GM06990 (cell line): ENCODE data around the gene PPEF2.

Experiments used
- DNase-seq: peaks from one replicate; pipeline ENCODE4 v3.0.0-alpha.2; 2011; ENCODE audit not compliant: insufficient read length; ENCODE audit errors: extremely low read depth
- H3K27me3 ChIP-seq: replicated peaks from 2 replicates; pipeline ENCODE4 v1.6.0; 2011; ENCODE audit warnings: low read length; ENCODE audit not compliant: control insufficient read depth, insufficient read depth
- H3K36me3 ChIP-seq: 2 replicates; pipeline ENCODE4 v1.5.1; 2011; ENCODE audit warnings: low read length; ENCODE audit not compliant: control insufficient read depth, insufficient read depth
- H3K4me3 ChIP-seq: replicated peaks from 2 replicates; pipeline ENCODE4 v1.5.1; 2011; ENCODE audit warnings: low read depth, mild to moderate bottlenecking, control low read depth, low read length
- TF ChIP-seq, protein P1 (sequence below): IDR thresholded peaks from 2 replicates; pipeline ENCODE4 v1.5.1; 2011; ENCODE audit warnings: low read length, control low read depth, mild to moderate bottlenecking, inconsistent platforms; ENCODE audit not compliant: insufficient read depth, poor library complexity, severe bottlenecking

The PPEF2 gene

DNA sequence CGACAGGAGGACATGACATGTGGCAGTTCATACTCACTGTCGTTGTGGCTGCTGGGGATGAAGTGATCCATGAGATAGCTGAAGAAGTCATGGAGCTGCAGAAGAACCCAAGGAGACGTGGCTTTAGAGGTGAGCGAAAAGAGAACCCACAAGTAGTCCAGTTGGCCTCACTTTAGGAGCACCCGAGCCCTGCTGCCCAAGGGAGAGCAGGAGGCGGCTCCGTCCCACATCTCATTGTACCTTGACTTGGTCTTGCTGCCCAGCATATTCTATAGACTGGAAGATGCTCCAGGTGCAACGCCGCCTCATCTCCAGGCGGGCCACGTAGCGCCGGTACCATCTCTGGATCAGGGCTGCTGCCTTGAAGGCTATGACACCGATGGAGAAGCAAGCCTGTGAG is 10.6 kb downstream of the PPEF2 start:
- no peaks in the 10 kb centered on the region for H3K36me3 ChIP-seq

DNA sequence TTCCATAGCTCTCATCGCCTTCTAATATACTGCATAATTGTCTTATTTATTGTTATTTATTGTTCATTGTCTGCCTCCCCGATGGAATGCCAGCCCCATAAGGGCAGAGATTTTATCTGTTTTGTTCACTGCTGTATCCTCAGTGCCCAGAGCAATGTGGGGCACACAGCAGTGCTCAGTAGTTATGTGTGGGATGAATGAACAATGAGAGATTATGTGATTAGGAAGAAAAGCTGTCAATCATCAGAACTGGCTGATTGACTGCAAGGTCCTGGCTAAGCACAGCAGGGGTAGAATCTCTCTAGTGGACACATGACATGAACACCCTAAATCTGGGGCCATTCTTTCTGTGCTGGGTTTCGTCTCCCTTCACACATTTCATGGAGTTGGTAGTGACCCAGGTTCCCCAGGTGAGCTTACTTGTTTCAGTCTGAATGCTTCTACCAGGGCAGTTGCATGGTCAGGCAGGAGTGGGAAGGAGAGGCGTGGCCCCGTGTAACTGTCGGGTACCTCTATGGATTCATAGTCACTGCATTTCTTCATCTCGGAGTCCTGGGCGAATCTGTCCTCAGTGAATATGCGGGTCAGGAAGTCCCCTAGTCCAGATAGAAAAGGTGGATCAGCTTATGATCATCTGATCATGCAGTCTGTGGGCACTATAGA is 12.6 kb downstream of the PPEF2 start:
- no peak overlapping the region for H3K4me3 ChIP-seq
- no peak for DNase-seq
- no peaks in the 10 kb centered on the region for H3K36me3 ChIP-seq
- no peaks in the 10 kb centered on the region; the same call in 1 of the 2 replicates for H3K27me3 ChIP-seq
- TF ChIP-seq, protein P1, sequence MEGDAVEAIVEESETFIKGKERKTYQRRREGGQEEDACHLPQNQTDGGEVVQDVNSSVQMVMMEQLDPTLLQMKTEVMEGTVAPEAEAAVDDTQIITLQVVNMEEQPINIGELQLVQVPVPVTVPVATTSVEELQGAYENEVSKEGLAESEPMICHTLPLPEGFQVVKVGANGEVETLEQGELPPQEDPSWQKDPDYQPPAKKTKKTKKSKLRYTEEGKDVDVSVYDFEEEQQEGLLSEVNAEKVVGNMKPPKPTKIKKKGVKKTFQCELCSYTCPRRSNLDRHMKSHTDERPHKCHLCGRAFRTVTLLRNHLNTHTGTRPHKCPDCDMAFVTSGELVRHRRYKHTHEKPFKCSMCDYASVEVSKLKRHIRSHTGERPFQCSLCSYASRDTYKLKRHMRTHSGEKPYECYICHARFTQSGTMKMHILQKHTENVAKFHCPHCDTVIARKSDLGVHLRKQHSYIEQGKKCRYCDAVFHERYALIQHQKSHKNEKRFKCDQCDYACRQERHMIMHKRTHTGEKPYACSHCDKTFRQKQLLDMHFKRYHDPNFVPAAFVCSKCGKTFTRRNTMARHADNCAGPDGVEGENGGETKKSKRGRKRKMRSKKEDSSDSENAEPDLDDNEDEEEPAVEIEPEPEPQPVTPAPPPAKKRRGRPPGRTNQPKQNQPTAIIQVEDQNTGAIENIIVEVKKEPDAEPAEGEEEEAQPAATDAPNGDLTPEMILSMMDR: no peak

More for the DNA sequence above, 10.6 kb downstream of the PPEF2 start:
- TF ChIP-seq, protein P1: no peak
- Histone ChIP-seq H3K27me3 (no peaks in the 10 kb centered on the region; the same call in 1 of the 2 replicates), H3K4me3 (no peak overlapping the region)
- no peak for DNase-seq

DNA sequence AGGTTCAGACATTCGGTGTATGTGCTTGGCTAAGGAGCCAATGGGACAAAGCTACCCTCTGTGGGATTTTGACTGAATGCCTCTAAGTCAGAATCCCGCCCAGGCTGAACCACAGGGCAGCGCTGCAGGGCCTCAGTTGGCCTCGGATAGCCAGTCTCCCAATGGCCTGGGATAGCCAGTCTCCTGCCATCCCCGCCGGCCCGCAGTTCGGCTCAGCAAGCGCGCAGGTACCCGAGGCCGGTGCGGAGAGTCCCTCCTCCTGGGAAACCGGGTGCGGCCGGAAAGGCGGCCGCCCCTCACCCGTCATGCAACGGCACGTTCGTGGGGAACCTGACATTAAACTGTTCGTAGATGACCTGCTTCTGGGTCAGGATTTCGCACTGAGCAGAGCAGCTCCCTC is 16.1 kb downstream of the PPEF2 start:
- no peak overlapping the region for H3K4me3 ChIP-seq
- no peak for DNase-seq
- H3K36me3 ChIP-seq: no peaks in the 10 kb centered on the region
- H3K27me3 ChIP-seq: no peaks in the 10 kb centered on the region
- TF ChIP-seq, protein P1: no peak

DNA sequence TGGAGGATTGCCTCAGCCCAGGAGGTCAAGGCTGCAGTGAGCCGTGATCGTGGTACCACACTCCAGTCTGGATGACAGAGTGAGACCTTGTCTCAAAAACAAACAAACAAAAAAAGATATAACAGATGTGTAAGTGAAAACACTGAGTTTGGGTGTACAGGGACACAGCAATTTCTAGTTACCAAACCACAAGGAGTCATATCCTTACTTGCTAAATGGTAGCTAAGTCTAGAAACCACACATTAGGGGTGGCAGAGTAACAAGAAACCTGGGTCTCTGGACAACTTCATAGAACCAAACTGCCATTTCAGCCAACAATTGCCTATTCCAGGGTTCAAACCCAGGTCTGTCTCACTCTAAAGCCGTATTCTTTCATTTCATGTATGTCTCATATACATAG is 20.8 kb downstream of the PPEF2 start:
- H3K36me3 ChIP-seq: no peaks in the 10 kb centered on the region
- no peak overlapping the region for H3K4me3 ChIP-seq
- H3K27me3 ChIP-seq: no peaks in the 10 kb centered on the region; the same call in 1 of the 2 replicates
- TF ChIP-seq, protein P1: no peak
- peak; percentile 9 for DNase-seq

DNA sequence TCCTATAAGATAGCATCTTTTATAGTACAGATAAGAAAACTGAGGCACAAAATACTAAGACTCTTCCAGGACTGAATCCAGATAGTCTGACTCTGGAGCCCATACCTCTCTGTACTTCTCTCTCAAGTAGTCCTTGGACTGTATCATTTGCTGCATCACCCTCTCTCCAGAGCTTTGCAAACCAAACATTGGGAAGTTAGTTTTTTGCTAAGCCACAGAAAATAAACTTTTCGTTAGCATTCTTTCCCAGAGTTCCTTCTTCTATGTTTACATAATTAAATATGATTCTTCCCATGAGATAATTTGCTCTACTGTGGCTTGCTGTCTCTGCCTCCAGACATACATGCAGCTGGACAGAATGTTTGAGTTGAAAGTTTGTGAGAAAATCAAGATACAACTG is 22.0 kb downstream of the PPEF2 start:
- Histone ChIP-seq H3K36me3 (no peaks in the 10 kb centered on the region), H3K4me3 (no peak overlapping the region), H3K27me3 (no peaks in the 10 kb centered on the region; the same call in 1 of the 2 replicates)
- DNase-seq: no peak
- TF ChIP-seq, protein P1: no peak
